Lower leg skin (tissue), 4 donors: ENCODE data around the gene MTSS2. TPM values are rescaled to one million over a fixed set of nuclear protein-coding genes. Genes with fewer than 3 reads are reported as not detected.

Experiments used
- DNase-seq, 2 donors: peaks; one replicate each; pipeline ENCODE4 v3.0.0-alpha.2; 2019; ENCODE audit warnings: low spot score in 2 of 2
- H3K4me3 ChIP-seq: fragments of 200-600 bp; sonication (generic); 2 replicates; pipeline ENCODE4 v1.5.1; 2017; ENCODE audit warnings: mild to moderate bottlenecking, low read depth; ENCODE audit not compliant: poor library complexity, severe bottlenecking
- CTCF ChIP-seq, 3 donors: fragments of 450-650 bp; IDR thresholded peaks; one replicate each; pipeline ENCODE4 v1.5.1; 2016; ENCODE audit warnings: antibody characterized with exemption in 3 of 3, mild to moderate bottlenecking in 3 of 3, moderate library complexity in 2 of 3
- POLR2A ChIP-seq, 2 donors: fragments of 450-650 bp; IDR thresholded peaks; one replicate each; pipeline ENCODE4 v1.6.1; 2016 to 2017; ENCODE audit warnings: antibody characterized with exemption in 2 of 2, mild to moderate bottlenecking in 1 of 2, moderate library complexity in 1 of 2
- WGBS, 2 donors: methylation state at CpG; one replicate each; pipeline ENCODE4 v1.1.5; 2018; 5-methylcytosine and 5-hydroxymethylcytosine counted together
- intact Hi-C: fragments of 100-400 bp; cut with DNase I; formaldehyde crosslinking; loops from one replicate; pipeline ENCODE4 v1.15.0; 2023; ENCODE audit warnings: low total_unique reads
- total RNA-seq, 4 donors: library from RNA; depleted of rRNA; stranded (reverse); fragments of >200 nt; gene quantifications; one replicate each; pipeline ENCODE4 v1.1.0, GENCODE V29; 2016

MTSS2 gene
- total RNA-seq, 4 donors from 2014 or later, result 18.4 to 55.5 (median 25.2) TPM

GRCh38 chr16:70709457-70709856 is 23.6 kb upstream of the MTSS2 start:
- no peak for DNase-seq
- no peak overlapping the region for H3K4me3 ChIP-seq
- intact Hi-C loops, result no loop called here
- no peak for TF ChIP-seq POLR2A (IDR thresholded peaks at IDR 0.05)
- no peak for TF ChIP-seq CTCF (IDR thresholded peaks at IDR 0.05)
- 72 to 86% methylated on average over 5 of the region's 5 CpGs for WGBS, 2 donors

GRCh38 chr16:70708366-70709246 is 22.8 kb upstream of the MTSS2 start:
- WGBS, 2 donors, result 77 to 84% methylated on average over 20 of the region's 20 CpGs
- no peak for DNase-seq
- H3K4me3 ChIP-seq, result no peak overlapping the region
- intact Hi-C loops, result no loop called here
- TF ChIP-seq CTCF (IDR thresholded peaks at IDR 0.05), result no peak
- no peak for TF ChIP-seq POLR2A (IDR thresholded peaks at IDR 0.05)

GRCh38 chr16:70706948-70707465 is 21.2 kb upstream of the MTSS2 start:
- intact Hi-C loops, result no loop called here
- no peak overlapping the region for H3K4me3 ChIP-seq
- DNase-seq, result no peak
- no peak for TF ChIP-seq POLR2A (IDR thresholded peaks at IDR 0.05)
- no peak for TF ChIP-seq CTCF (IDR thresholded peaks at IDR 0.05)
- WGBS, 2 donors, result 15 to 19% methylated on average over 7 of the region's 7 CpGs

- no peak for TF ChIP-seq CTCF (IDR thresholded peaks at IDR 0.05)
- TF ChIP-seq POLR2A (IDR thresholded peaks at IDR 0.05), result no peak
- 90 to 92% methylated on average over 5 to 8 of the region's 8 CpGs for WGBS, 2 donors
- intact Hi-C loops, result no loop called here
Observed at GRCh38 chr16:70705056-70705455, 19.2 kb upstream of the MTSS2 start.

GRCh38 chr16:70704586-70704985 is 18.7 kb upstream of the MTSS2 start:
- intact Hi-C loops, result no loop called here
- DNase-seq, result no peak
- TF ChIP-seq CTCF (IDR thresholded peaks at IDR 0.05) (no peak), POLR2A (IDR thresholded peaks at IDR 0.05) (no peak)
- H3K4me3 ChIP-seq, result no peak overlapping the region
- 66 to 71% methylated on average over 11 of the region's 11 CpGs for WGBS, 2 donors

More at GRCh38 chr16:70705056-70705455, 19.2 kb upstream of the MTSS2 start:
- no peak for DNase-seq
- no peak overlapping the region for H3K4me3 ChIP-seq
